ENCODE results near the gene MDFIC2.
"Not testable (repeated sequence)": the region's sequence is repeated elsewhere in the genome, so short reads cannot be mapped to it uniquely, and the experiment has no call there.

DNA sequence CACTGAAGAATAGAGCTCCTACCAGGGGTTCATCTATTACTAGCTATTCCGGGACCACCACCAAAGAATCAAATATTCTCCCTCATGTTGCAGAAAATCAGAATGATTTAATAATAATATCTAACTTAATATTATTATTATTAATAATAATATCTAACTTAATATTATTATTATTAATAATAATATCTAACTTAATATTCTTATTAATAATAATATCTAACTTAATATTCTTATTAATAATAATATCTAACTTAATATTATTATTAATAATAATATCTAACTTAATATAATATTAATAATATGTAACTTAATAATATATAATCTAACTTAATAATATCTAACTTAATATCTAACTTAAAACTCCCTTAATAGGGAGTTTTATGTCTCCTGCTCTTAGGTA, 24.4 kb upstream of the MDFIC2 start:
- TF ChIP-seq, protein P1, sequence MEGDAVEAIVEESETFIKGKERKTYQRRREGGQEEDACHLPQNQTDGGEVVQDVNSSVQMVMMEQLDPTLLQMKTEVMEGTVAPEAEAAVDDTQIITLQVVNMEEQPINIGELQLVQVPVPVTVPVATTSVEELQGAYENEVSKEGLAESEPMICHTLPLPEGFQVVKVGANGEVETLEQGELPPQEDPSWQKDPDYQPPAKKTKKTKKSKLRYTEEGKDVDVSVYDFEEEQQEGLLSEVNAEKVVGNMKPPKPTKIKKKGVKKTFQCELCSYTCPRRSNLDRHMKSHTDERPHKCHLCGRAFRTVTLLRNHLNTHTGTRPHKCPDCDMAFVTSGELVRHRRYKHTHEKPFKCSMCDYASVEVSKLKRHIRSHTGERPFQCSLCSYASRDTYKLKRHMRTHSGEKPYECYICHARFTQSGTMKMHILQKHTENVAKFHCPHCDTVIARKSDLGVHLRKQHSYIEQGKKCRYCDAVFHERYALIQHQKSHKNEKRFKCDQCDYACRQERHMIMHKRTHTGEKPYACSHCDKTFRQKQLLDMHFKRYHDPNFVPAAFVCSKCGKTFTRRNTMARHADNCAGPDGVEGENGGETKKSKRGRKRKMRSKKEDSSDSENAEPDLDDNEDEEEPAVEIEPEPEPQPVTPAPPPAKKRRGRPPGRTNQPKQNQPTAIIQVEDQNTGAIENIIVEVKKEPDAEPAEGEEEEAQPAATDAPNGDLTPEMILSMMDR (IDR thresholded peaks at IDR 0.05; ENCODE audit: low read length): not testable (repeated sequence)
- not testable (repeated sequence) for TF ChIP-seq EZH2 (IDR thresholded peaks at IDR 0.05; ENCODE audit: borderline replicate concordance, low read length)
